ENCODE measurements around the gene KIF13A. TPM values are rescaled to one million over a fixed set of nuclear protein-coding genes. Genes with fewer than 3 reads are reported as not detected.

The KIF13A gene
- total RNA-seq, 1 experiment from 2014 or later, result 14.1 TPM

- Mint-ChIP-seq H3K9me3 (ENCODE audit: low read depth, unreplicated experiment) (no peaks in the 10 kb centered on the region), H3K27ac (ENCODE audit: unreplicated experiment) (no peak overlapping the region), H3K27me3 (ENCODE audit: unreplicated experiment) (no peaks in the 10 kb centered on the region), H3K4me3 (ENCODE audit: low read depth, unreplicated experiment) (peak overlapping the region; percentile 69), H3K4me1 (ENCODE audit: low read depth, unreplicated experiment) (peaks cover 15% of the 10 kb centered on the region), H3K36me3 (ENCODE audit: insufficient read depth, unreplicated experiment) (peaks cover 19% of the 10 kb centered on the region)
- intact Hi-C loops (cut with micrococcal nuclease; ENCODE audit: unreplicated experiment), result loop anchor here (10.0 kb wide), 2 partner anchors 122 to 138 kb away; partner anchors contain the start of gene NHLRC1
- no TSS peak for BruUV-seq (replicated peaks)
- no peak for TF ChIP-seq CTCF (IDR thresholded peaks at IDR 0.05; ENCODE audit: unreplicated experiment)
- CTCF ChIA-PET, result interaction anchor here (0.6 kb wide), 1 partner anchor 56 kb away, joined by 3 read pairs; no protein-coding TSS in a partner anchor
- peak; percentile 35 for DNase-seq
Observed at GRCh38 chr6:17986656-17987446, 584 bp downstream of the KIF13A start.

- peaks cover 16% of the 10 kb centered on the region for H3K4me1 Mint-ChIP-seq (ENCODE audit: low read depth, unreplicated experiment)
- CTCF ChIA-PET, result no interaction called here
- no peak for TF ChIP-seq CTCF (IDR thresholded peaks at IDR 0.05; ENCODE audit: unreplicated experiment)
- H3K4me3 Mint-ChIP-seq (ENCODE audit: low read depth, unreplicated experiment), result peak overlapping the region; percentile 69
- BruUV-seq (replicated peaks), result TSS peak; percentile 46
- no peaks in the 10 kb centered on the region for H3K27me3 Mint-ChIP-seq (ENCODE audit: unreplicated experiment)
- no peak for DNase-seq
- no peaks in the 10 kb centered on the region for H3K9me3 Mint-ChIP-seq (ENCODE audit: low read depth, unreplicated experiment)
- intact Hi-C loops (cut with micrococcal nuclease; ENCODE audit: unreplicated experiment), result loop anchor here (10.0 kb wide), 2 partner anchors 121 to 139 kb away; partner anchors contain the start of gene NHLRC1
- H3K36me3 Mint-ChIP-seq (ENCODE audit: insufficient read depth, unreplicated experiment), result peaks cover 19% of the 10 kb centered on the region
- H3K27ac Mint-ChIP-seq (ENCODE audit: unreplicated experiment), result no peak overlapping the region
Observed at GRCh38 chr6:17985934-17986655, 1.3 kb downstream of the KIF13A start.

GRCh38 chr6:17984812-17985670, 2.4 kb downstream of the KIF13A start:
- no peak overlapping the region for H3K27ac Mint-ChIP-seq (ENCODE audit: unreplicated experiment)
- CTCF ChIA-PET, result no interaction called here
- TF ChIP-seq CTCF (IDR thresholded peaks at IDR 0.05; ENCODE audit: unreplicated experiment), result no peak
- DNase-seq, result no peak
- H3K36me3 Mint-ChIP-seq (ENCODE audit: insufficient read depth, unreplicated experiment), result peaks cover 19% of the 10 kb centered on the region
- H3K4me1 Mint-ChIP-seq (ENCODE audit: low read depth, unreplicated experiment), result peaks cover 27% of the 10 kb centered on the region
- no TSS peak for BruUV-seq (replicated peaks)
- peak overlapping the region; percentile 69 for H3K4me3 Mint-ChIP-seq (ENCODE audit: low read depth, unreplicated experiment)
- no peaks in the 10 kb centered on the region for H3K9me3 Mint-ChIP-seq (ENCODE audit: low read depth, unreplicated experiment)
- intact Hi-C loops (cut with micrococcal nuclease; ENCODE audit: unreplicated experiment), result loop anchor here (10.0 kb wide), 2 partner anchors 120 to 140 kb away; partner anchors contain the start of gene NHLRC1
- H3K27me3 Mint-ChIP-seq (ENCODE audit: unreplicated experiment), result no peaks in the 10 kb centered on the region

DNA sequence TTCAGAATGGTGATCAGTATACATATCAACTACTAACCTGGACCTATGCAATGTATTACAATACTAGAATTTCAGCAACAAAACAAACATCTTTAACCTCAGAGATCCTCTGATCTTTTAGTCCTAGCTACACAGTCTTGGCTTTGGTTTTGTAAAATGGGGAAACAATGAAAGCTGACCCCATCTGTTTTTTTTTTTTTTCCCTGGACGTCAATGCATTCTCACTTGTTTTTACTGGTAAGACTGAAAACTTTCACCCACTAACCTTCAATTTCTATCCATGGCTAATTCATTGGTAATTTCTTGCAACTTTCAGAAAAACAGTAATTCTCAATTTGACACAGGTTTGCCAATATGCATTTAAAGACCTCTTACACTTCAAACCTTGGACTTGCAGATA, 3.0 kb downstream of the KIF13A start:
- H3K27ac Mint-ChIP-seq (ENCODE audit: unreplicated experiment), result no peak overlapping the region
- no peak for TF ChIP-seq CTCF (IDR thresholded peaks at IDR 0.05; ENCODE audit: unreplicated experiment)
- intact Hi-C loops (cut with micrococcal nuclease; ENCODE audit: unreplicated experiment), result loop anchor here (10.0 kb wide), 2 partner anchors 120 to 140 kb away; partner anchors contain the start of gene NHLRC1
- H3K36me3 Mint-ChIP-seq (ENCODE audit: insufficient read depth, unreplicated experiment), result peaks cover 19% of the 10 kb centered on the region
- CTCF ChIA-PET, result no interaction called here
- H3K4me1 Mint-ChIP-seq (ENCODE audit: low read depth, unreplicated experiment), result peaks cover 33% of the 10 kb centered on the region
- no peak for DNase-seq
- H3K4me3 Mint-ChIP-seq (ENCODE audit: low read depth, unreplicated experiment), result peak overlapping the region; percentile 69
- no peaks in the 10 kb centered on the region for H3K27me3 Mint-ChIP-seq (ENCODE audit: unreplicated experiment)
- H3K9me3 Mint-ChIP-seq (ENCODE audit: low read depth, unreplicated experiment), result no peaks in the 10 kb centered on the region
- no TSS peak for BruUV-seq (replicated peaks)

All from Calu3 (cell line).